DMS79 treated with DMSO at 0.1 percent for 48 hours (cell line): ENCODE data around the gene MYG1.

Source experiments
- DNase-seq: peaks from one replicate; lab custom pipeline; 2025; lab: John Stamatoyannopoulos, UW

The MYG1 gene

GRCh38 chr12:53299454-53300180 is at the start of gene MYG1:
Gene MYG1 (plus strand): TSS chr12:53299695. CDS start chr12:53299738, 43 bp downstream.
- DNase-seq, result peak; percentile 57

GRCh38 chr12:53251477-53252348 is 47.8 kb upstream of the MYG1 start:
- peak; percentile 52 for DNase-seq

- no peak for DNase-seq
Observed at GRCh38 chr12:53252349-53252916, 47.1 kb upstream of the MYG1 start.

GRCh38 chr12:53253298-53253697 is 46.2 kb upstream of the MYG1 start:
- no peak for DNase-seq

GRCh38 chr12:53254816-53255545 is 44.5 kb upstream of the MYG1 start:
- no peak for DNase-seq

- DNase-seq, result no peak
Observed at GRCh38 chr12:53255996-53256395, 43.5 kb upstream of the MYG1 start.

- DNase-seq, result no peak
Observed at GRCh38 chr12:53258541-53259539, 40.7 kb upstream of the MYG1 start.

GRCh38 chr12:53259891-53260290 is 39.6 kb upstream of the MYG1 start:
- no peak for DNase-seq

GRCh38 chr12:53265783-53266182 is 33.7 kb upstream of the MYG1 start:
- no peak for DNase-seq

GRCh38 chr12:53267306-53267998 is 32.0 kb upstream of the MYG1 start:
- DNase-seq, result no peak

- DNase-seq, result peak; percentile 21
Observed at GRCh38 chr12:53267999-53268629, 31.4 kb upstream of the MYG1 start, which contains the start of gene ESPL1. Gene ESPL1 (plus strand): TSS chr12:53268299. CDS start chr12:53268767, 468 bp downstream.

GRCh38 chr12:53268630-53269562 is 30.6 kb upstream of the MYG1 start:
- no peak for DNase-seq

- DNase-seq, result no peak
Observed at GRCh38 chr12:53274445-53274844, 25.1 kb upstream of the MYG1 start.

- DNase-seq, result no peak
Observed at GRCh38 chr12:53276511-53276910, 23.0 kb upstream of the MYG1 start.

GRCh38 chr12:53277981-53278380 is 21.5 kb upstream of the MYG1 start:
- no peak for DNase-seq

- DNase-seq, result no peak
Observed at GRCh38 chr12:53279283-53279869, 20.1 kb upstream of the MYG1 start.

GRCh38 chr12:53279888-53280498 is 19.5 kb upstream of the MYG1 start:
- no peak for DNase-seq

- no peak for DNase-seq
Observed at GRCh38 chr12:53286448-53286847, 13.0 kb upstream of the MYG1 start.
